Measurements from ENCODE around the gene PNP. TPM values are rescaled to one million over a fixed set of nuclear protein-coding genes. Genes with fewer than 3 reads are reported as not detected.
"Not testable (repeated sequence)": the region's sequence is repeated elsewhere in the genome, so short reads cannot be mapped to it uniquely, and the experiment has no call there.

Gene PNP
- total and polyA plus RNA-seq, 9 donors: 3.4 to 23.0 (median 7.5) TPM

DNA sequence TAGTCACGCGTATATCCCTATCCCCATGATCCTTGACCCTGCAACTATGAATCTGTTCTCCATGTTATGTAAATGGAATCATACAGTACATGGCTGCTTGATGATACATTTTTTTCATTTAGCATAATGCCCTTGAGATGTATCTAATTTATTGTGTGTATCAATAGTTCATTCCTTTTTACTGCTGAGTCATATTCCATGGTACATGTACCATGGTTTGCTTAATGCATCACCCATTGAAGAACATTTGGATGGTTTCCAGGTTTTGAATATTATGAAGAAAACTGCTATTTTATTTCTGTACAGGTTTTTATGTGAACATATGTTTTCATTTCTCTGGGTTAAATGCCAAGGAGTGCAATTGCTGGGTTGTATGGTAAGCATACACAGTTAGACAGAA lies 32.1 kb downstream of the PNP start:
- DNase-seq: no peak
- TF ChIP-seq EP300 (IDR thresholded peaks at IDR 0.05) (no peak), POLR2A (IDR thresholded peaks at IDR 0.05) (no peak)
- TF ChIP-seq, protein P1, sequence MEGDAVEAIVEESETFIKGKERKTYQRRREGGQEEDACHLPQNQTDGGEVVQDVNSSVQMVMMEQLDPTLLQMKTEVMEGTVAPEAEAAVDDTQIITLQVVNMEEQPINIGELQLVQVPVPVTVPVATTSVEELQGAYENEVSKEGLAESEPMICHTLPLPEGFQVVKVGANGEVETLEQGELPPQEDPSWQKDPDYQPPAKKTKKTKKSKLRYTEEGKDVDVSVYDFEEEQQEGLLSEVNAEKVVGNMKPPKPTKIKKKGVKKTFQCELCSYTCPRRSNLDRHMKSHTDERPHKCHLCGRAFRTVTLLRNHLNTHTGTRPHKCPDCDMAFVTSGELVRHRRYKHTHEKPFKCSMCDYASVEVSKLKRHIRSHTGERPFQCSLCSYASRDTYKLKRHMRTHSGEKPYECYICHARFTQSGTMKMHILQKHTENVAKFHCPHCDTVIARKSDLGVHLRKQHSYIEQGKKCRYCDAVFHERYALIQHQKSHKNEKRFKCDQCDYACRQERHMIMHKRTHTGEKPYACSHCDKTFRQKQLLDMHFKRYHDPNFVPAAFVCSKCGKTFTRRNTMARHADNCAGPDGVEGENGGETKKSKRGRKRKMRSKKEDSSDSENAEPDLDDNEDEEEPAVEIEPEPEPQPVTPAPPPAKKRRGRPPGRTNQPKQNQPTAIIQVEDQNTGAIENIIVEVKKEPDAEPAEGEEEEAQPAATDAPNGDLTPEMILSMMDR (IDR thresholded peaks at IDR 0.05): no peak
- Histone ChIP-seq H3K36me3 (no peaks in the 10 kb centered on the region), H3K4me1 (ENCODE audit: insufficient read depth) (no peaks in the 10 kb centered on the region), H3K4me3 (no peak overlapping the region), H3K9me3 (no peaks in the 10 kb centered on the region), H3K27me3 (no peaks in the 10 kb centered on the region), H3K27ac (no peak overlapping the region)
- intact Hi-C loops (cut with DNase I): no loop called here
- WGBS, 3 donors: 89 to 93% (median 93%) methylated on average over 2 of the region's 2 CpGs

DNA sequence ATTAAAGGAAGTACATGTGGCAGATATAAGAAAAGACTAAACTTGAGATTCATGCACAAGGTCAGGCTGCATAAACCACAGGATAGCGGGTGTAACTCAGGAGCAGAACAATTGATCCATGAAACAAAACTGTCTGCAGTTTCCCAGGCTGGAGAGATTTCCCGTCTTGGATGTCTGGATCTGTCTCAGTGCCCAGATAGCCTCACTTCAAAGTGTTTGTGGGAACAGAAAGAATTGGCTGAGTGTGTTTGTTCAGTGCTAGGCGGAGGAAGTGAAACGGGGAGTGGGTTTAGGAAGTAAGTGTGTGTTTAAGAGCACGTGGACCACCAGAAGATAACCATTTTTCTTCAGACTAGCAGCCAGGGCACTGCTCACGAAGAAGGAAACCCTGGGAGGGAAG lies 34.7 kb downstream of the PNP start:
- WGBS, 3 donors: 58 to 63% (median 58%) methylated on average over 6 of the region's 6 CpGs
- DNase-seq: no peak
- Histone ChIP-seq H3K27ac (no peak overlapping the region), H3K4me3 (no peak overlapping the region), H3K27me3 (no peaks in the 10 kb centered on the region), H3K9me3 (no peaks in the 10 kb centered on the region), H3K36me3 (no peaks in the 10 kb centered on the region), H3K4me1 (ENCODE audit: insufficient read depth) (no peaks in the 10 kb centered on the region)
- TF ChIP-seq, protein P1 (IDR thresholded peaks at IDR 0.05): no peak
- TF ChIP-seq POLR2A (IDR thresholded peaks at IDR 0.05): no peak
- no peak for TF ChIP-seq EP300 (IDR thresholded peaks at IDR 0.05)
- intact Hi-C loops (cut with DNase I): no loop called here

DNA sequence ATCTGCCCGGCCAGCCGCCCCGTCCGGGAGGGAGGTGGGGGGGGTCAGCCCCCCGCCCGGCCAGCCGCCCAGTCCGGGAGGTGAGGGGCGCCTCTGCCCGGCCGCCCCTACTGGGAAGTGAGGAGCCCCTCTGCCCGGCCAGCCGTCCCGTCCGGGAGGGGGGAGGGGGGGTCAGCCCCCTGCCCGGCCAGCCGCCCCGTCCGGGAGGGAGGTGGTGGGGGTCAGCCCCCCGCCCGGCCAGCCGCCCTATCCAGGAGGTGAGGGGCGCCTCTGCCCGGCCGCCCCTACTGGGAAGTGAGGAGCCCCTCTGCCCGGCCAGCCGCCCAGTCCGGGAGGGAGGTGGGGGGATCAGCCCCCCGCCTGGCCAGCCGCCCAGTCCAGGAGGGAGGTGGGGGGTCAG lies 37.1 kb downstream of the PNP start:
- H3K36me3 ChIP-seq; DNase-seq; intact Hi-C loops (cut with DNase I); H3K4me1 ChIP-seq (ENCODE audit: insufficient read depth); H3K27me3 ChIP-seq; H3K9me3 ChIP-seq; H3K4me3 ChIP-seq; H3K27ac ChIP-seq: not testable (repeated sequence)
- 94% methylated on average over 16 of the region's 30 CpGs; no CpG with 5 or more reads in 2 of the 3 donors for WGBS, 3 donors

DNA sequence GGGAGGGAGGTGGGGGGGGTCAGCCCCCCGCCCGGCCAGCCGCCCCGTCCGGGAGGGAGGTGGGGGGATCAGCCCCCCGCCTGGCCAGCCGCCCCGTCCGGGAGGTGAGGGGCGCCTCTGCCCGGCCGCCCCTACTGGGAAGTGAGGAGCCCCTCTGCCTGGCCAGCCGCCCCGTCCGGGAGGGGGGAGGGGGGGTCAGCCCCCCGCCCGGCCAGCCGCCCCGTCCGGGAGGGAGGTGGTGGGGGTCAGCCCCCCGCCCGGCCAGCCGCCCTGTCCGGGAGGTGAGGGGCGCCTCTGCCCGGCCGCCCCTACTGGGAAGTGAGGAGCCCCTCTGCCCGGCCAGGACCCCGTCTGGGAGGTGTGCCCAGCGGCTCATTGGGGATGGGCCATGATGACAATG lies 37.5 kb downstream of the PNP start:
- H3K4me3 ChIP-seq; H3K9me3 ChIP-seq; intact Hi-C loops (cut with DNase I); H3K4me1 ChIP-seq (ENCODE audit: insufficient read depth); H3K27me3 ChIP-seq; H3K27ac ChIP-seq; DNase-seq; H3K36me3 ChIP-seq: not testable (repeated sequence)
- no CpG with 5 or more reads among the region's 30 CpGs for WGBS, 3 donors

DNA sequence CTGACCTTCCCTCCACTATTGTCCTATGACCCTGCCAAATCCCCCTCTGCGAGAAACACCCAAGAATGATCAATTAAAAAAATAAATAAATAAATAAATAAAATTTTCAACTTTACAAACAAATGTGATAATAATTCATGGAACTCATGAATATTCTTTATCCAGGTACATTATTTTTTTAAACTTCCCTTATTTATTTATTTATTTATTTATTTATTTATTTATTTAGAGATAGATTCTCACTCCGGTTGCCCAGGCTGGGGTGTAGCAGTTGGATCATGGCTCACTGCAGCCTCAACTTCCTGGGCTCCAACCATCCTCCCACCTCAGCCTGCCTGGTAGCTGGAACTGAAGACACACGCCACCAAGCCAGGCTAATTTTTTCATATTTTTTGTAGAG lies 38.3 kb downstream of the PNP start:
- H3K4me3 ChIP-seq; H3K27me3 ChIP-seq; H3K4me1 ChIP-seq (ENCODE audit: insufficient read depth); H3K36me3 ChIP-seq; H3K27ac ChIP-seq; intact Hi-C loops (cut with DNase I); H3K9me3 ChIP-seq; DNase-seq: not testable (repeated sequence)
- WGBS, 3 donors: 85 to 94% (median 92%) methylated on average over 3 of the region's 3 CpGs

DNA sequence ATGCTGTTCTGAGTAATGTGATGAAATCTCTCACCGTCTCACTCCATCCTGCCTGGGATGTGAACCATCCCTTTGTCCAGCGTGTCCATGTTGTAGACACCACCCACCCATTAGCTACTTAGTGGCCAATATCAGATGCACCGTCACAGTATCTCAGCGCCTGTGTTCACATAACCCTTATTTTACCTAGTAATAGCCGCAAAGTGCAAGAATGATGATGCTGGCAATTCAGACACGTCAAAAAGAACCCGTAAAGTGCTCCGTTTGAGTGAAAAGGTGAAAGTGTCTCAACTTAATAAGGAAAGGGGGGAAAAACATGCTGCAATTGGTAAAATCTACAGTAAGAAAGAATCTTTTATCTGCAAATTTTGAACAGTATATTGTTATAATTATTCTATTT lies 39.2 kb downstream of the PNP start:
- Histone ChIP-seq H3K27ac (no peak overlapping the region), H3K9me3 (no peaks in the 10 kb centered on the region), H3K27me3 (no peaks in the 10 kb centered on the region), H3K4me3 (no peak overlapping the region), H3K4me1 (ENCODE audit: insufficient read depth) (no peaks in the 10 kb centered on the region), H3K36me3 (no peaks in the 10 kb centered on the region)
- no peak for DNase-seq
- intact Hi-C loops (cut with DNase I): no loop called here
- TF ChIP-seq, protein P1 (IDR thresholded peaks at IDR 0.05): no peak
- no peak for TF ChIP-seq EP300 (IDR thresholded peaks at IDR 0.05)
- 88 to 94% (median 88%) methylated on average over 8 of the region's 8 CpGs for WGBS, 3 donors
